ENCODE data around the gene MTERF2.

MTERF2 gene

DNA sequence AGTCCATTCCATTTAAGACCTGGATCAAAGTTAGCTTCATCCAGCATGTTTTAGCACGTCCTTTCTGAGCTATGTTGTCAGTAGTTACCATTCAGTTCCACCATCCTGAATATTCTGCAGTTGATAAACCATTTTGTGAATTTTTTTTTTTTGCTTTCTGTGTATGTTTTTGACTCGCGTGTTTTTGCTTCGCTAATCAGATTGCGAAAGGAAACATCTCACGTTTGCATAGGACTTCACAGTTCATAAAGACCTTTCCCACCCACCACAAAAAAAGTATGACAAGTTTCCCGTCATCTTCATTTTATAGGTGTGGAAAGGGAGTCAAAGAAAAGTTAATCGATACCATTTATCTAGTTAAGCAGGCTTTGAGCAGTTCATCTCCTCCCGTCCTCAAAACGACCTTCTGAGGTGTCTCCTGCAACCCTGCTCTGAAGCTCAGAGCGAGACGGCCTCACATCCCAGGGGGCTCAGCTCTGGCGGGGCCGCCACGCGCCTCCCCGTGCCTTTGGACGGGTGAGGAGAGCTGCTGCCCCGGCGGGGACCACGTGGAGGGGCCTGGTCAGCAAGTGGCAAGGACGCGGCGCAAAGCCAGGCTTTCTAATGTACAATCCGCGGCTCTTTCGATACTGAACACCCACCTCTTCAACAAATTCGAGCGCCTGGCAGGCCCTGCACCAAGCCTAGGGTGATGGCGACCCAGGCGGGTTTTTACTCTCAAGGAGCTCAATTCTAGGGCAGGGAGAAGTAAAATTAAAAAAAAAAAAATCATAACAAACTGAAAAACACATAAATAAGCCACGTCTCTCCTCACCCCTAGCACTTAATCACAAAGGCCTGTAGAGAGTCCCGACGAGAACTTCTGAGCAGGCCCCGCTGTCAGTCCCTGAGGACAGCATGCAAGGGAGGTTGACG lies 32.2 kb downstream of the MTERF2 start:
- TF ChIP-seq, protein P1, sequence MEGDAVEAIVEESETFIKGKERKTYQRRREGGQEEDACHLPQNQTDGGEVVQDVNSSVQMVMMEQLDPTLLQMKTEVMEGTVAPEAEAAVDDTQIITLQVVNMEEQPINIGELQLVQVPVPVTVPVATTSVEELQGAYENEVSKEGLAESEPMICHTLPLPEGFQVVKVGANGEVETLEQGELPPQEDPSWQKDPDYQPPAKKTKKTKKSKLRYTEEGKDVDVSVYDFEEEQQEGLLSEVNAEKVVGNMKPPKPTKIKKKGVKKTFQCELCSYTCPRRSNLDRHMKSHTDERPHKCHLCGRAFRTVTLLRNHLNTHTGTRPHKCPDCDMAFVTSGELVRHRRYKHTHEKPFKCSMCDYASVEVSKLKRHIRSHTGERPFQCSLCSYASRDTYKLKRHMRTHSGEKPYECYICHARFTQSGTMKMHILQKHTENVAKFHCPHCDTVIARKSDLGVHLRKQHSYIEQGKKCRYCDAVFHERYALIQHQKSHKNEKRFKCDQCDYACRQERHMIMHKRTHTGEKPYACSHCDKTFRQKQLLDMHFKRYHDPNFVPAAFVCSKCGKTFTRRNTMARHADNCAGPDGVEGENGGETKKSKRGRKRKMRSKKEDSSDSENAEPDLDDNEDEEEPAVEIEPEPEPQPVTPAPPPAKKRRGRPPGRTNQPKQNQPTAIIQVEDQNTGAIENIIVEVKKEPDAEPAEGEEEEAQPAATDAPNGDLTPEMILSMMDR (conservative IDR thresholded peaks at IDR 0.05; ENCODE audit: low read depth, low read length): no peak
- peak overlapping the region; percentile 97 for H3K4me3 ChIP-seq (ENCODE audit: low read depth, low read length)
- DNase-seq (ENCODE audit: low read depth): no peak

DNA sequence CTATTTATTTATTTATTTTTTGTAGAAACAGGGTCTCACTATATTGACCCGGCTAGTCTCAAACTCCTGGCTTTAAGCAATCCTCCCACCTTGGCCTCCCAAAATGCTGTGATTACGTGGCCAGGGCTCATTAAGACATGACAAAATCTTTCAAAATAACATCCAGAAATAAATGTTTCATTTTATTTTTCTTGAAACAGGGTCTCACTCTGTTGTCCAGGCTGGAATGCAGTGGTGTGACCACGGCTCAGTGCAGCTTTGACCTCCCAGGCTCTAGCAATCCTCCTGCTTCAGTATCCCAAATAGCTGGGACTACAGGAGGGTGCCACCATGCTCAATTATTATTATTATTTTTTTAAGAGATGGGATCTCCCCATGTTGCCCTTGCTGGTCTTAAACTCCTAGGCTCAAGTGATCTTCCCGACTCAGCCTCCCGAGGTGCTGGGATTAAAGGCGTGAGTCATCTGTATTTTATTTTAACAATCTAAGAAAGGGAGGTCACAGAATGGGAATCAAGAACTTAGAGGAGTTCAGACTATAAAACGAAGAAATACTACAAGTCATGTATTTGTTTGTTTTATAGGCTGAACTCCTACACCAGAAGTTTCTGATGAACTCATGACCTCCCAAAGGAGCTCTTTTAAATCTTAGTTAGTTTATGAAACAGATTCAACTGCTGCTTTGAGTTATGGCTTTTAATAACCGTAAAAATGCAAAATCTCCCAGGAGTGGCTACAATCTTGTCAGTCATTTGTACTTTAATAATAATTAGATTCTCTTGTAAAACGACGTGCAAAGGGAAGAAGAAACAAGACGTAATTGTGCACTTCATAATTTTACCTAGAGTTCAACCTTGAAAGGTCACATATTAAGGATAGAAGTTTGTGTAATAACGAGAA lies 33.3 kb downstream of the MTERF2 start:
- H3K4me3 ChIP-seq (ENCODE audit: low read depth, low read length): no peak overlapping the region
- DNase-seq (ENCODE audit: low read depth): peak; percentile 40
- TF ChIP-seq, protein P1 (conservative IDR thresholded peaks at IDR 0.05; ENCODE audit: low read depth, low read length): no peak

DNA sequence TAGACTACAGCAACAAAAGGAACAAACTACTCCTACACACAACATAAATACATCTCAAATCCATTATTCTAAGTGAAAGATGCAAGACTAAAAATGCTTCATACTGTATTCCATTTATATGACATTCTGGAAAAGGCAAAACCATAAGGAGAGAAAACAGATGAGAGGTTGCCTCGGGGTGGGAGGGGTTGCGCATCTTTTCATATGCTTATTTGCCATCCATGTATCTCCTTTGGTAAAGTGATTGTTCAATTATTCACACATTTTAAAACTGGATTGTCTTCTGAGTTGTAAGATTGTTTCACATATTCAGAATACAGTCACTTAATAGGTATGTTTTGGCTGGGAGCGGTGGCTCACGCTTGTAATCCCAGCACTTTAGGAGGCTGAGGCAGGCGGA lies 36.4 kb downstream of the MTERF2 start:
- TF ChIP-seq, protein P1 (conservative IDR thresholded peaks at IDR 0.05; ENCODE audit: low read depth, low read length): no peak
- no peak overlapping the region for H3K4me3 ChIP-seq (ENCODE audit: low read depth, low read length)
- no peak for DNase-seq (ENCODE audit: low read depth)

DNA sequence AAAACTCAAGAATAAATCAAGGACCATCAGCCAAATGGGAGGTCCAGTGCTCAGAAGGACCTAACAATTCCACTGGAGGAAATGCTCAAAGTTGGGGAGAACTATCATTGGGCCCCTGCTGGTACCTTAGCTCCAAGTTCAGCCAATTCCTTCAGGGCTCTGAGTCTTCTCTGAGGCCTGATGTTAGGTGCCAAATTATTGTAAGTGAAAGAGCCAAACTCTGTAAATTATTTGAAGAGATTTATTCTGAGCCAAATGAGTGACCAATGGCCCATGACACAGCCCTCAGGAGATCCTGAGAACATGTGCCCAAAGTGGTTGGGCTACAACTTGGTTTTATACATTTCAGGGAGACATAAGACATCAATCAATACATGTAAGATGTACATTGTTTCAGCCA lies 39.5 kb downstream of the MTERF2 start:
- no peak for DNase-seq (ENCODE audit: low read depth)
- H3K4me3 ChIP-seq (ENCODE audit: low read depth, low read length): no peak overlapping the region
- TF ChIP-seq, protein P1 (conservative IDR thresholded peaks at IDR 0.05; ENCODE audit: low read depth, low read length): no peak

DNA sequence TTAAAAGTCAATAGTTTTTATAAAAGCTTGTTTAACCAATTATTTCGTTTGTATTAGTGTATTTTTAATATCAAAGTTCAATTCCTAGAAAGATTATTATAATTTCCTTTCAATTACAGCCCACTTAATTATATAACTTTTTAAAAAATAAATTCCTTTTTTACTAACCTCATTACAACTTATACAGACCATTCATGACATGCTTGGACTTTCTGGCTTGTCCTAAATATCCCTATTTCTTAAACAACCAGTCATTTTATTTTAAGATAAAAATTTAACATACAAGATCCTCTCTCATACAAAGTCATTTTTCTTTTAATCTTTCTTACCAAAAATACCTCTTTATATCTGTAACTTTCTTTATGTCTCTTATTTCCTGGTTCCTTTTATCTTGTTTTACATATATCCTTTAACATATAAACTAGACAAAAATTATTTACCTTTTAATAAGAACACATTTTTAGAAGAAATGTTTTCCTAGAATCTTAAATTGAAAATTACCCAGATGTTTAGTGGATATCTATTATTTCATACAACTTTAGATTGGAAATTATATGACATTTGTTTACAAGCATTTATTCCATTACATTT lies 41.6 kb downstream of the MTERF2 start:
- no peak overlapping the region for H3K4me3 ChIP-seq (ENCODE audit: low read depth, low read length)
- DNase-seq (ENCODE audit: low read depth): no peak
- TF ChIP-seq, protein P1 (conservative IDR thresholded peaks at IDR 0.05; ENCODE audit: low read depth, low read length): no peak

DNA sequence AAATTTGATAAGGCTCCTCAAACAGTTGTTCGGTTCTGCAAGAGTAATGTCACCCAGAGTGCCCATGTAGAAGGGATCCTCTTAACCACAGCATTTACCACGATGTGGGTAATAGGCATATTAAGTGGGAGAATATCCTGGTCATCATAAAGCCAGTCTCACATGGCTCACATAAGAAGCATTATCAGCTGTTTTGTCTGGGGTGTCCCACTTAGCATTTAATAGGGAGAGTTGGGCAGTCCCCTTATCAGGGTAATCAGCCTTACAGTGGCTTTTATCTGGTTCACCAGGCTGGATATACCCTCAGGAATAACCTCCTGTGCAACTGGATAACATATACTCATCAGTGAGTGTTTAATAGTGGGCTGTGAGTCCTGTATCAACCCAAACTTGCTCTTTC lies 44.2 kb downstream of the MTERF2 start:
- TF ChIP-seq, protein P1 (conservative IDR thresholded peaks at IDR 0.05; ENCODE audit: low read depth, low read length): no peak
- no peak overlapping the region for H3K4me3 ChIP-seq (ENCODE audit: low read depth, low read length)
- DNase-seq (ENCODE audit: low read depth): no peak
